Measurements from ENCODE around the gene ADAMTS15.

The ADAMTS15 gene

GRCh38 chr11:130518164-130518680 lies 69.8 kb downstream of the ADAMTS15 start:
- no peak for DNase-seq

- no peak for DNase-seq
These were observed 70.9 kb downstream of the ADAMTS15 start for GRCh38 chr11:130519128-130519932.

DNA sequence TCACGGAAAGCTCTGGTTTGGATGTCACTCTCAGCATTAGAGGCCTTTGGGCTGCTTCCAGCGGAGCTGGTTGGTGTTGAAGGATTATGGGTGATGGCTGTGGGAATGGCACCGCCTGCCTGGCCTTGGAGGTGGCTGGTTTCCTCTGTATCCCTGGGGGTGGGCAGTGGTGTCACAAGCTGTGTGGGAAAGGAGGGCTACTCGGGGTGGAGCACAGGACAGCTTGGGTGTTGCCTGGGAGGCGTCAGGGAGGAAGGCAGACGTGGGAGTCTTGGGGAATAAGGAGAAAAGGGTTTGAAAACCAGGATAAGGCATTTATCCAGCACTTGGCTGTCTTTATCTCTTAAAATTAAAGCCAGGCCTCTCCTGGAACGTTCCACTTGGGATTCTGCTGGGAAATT lies 71.8 kb downstream of the ADAMTS15 start:
- no peak for DNase-seq

- peak in 1 of 2 experiments; percentile 25 for DNase-seq
These were observed 74.0 kb downstream of the ADAMTS15 start for GRCh38 chr11:130522284-130522961.

DNA sequence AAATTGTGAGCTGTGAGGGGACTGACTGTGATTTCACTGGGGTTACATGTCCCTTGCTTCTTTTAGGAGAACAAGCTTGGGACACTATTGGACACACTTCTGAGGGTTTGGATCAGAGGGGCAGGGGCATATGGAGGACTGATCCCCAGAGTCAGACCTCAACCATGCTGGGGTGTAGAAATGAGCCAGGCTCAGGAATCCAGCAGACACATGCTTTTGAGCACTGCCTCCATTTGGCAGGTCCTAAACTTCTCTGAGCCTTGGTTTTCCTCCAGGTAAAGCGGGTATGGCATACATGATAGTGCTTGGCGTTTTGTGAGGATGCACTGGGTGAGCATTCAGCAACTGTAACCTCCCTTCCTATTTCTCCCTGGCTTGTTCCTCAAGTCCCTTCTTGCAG lies 74.7 kb downstream of the ADAMTS15 start:
- DNase-seq, result no peak

- no peak for DNase-seq
These were observed 75.2 kb downstream of the ADAMTS15 start for GRCh38 chr11:130523609-130524008.

- DNase-seq, result no peak
These were observed 75.8 kb downstream of the ADAMTS15 start for GRCh38 chr11:130524132-130524790.

GRCh38 chr11:130525307-130525706 lies 76.9 kb downstream of the ADAMTS15 start:
- no peak for DNase-seq
